ENCODE results near the gene NR1D1. TPM values are rescaled to one million over a fixed set of nuclear protein-coding genes. Genes with fewer than 3 reads are reported as not detected.
A peak's percentile ranks its signal among the peaks of the same experiment; 100 is the strongest.

The NR1D1 gene
- total and polyA plus RNA-seq, 2 of the 13 experiments (the other 11 are each of a cell fraction or from before 2014, with no cell fraction given), result 2.1 to 2.7 TPM

GRCh38 chr17:40113110-40113906 lies 12.9 kb upstream of the NR1D1 start (continued):
- peak; percentile 15; the same call in 1 of the 2 replicates for TF ChIP-seq CHCHD3 (CRISPR knock-in tag; IDR thresholded peaks at IDR 0.05)
- peak; percentile 74; the same call in 1 of the 2 replicates for TF ChIP-seq ISX (CRISPR knock-in tag; conservative IDR thresholded peaks at IDR 0.05)
- no peak for TF ChIP-seq ATF5 (CRISPR knock-in tag; IDR thresholded peaks at IDR 0.05; ENCODE audit: low read depth)
- peak; percentile 96 for TF ChIP-seq ZNF350 (CRISPR knock-in tag; IDR thresholded peaks at IDR 0.05; ENCODE audit: borderline replicate concordance, low read depth)
- peak; percentile 70; the same call in 1 of the 2 replicates for TF ChIP-seq ZNF276 (CRISPR knock-in tag; IDR thresholded peaks at IDR 0.05; ENCODE audit: low read depth)
- TF ChIP-seq ZNF280B (CRISPR knock-in tag; IDR thresholded peaks at IDR 0.05; ENCODE audit: borderline replicate concordance), result no peak; the same call in 1 of the 2 replicates
- TF ChIP-seq FOSL1 (CRISPR knock-in tag; IDR thresholded peaks at IDR 0.05; ENCODE audit: borderline replicate concordance), result no peak; the same call in 1 of the 2 replicates
- TF ChIP-seq ZNF512 (CRISPR knock-in tag; IDR thresholded peaks at IDR 0.05), result no peak
- peak; percentile 88 for TF ChIP-seq ZFP82 (CRISPR knock-in tag; IDR thresholded peaks at IDR 0.05; ENCODE audit: borderline replicate concordance)
- no peak for TF ChIP-seq ATF7 (IDR thresholded peaks at IDR 0.05)
- TF ChIP-seq ATF7 (CRISPR knock-in tag; IDR thresholded peaks at IDR 0.05), result 0 out of 2 replicates have a peak, but pooled peaks have one; percentile 69
- TF ChIP-seq IRX3 (CRISPR knock-in tag; IDR thresholded peaks at IDR 0.05; ENCODE audit: borderline replicate concordance, low read depth), result peak; percentile 62; the same call in 1 of the 2 replicates
- no peak for TF ChIP-seq SETDB1 (CRISPR knock-in tag; IDR thresholded peaks at IDR 0.05; ENCODE audit: borderline replicate concordance)
- no peak for TF ChIP-seq TRIM22 (IDR thresholded peaks at IDR 0.05)
- no peak; the same call in 1 of the 2 replicates for TF ChIP-seq DNMT1 (CRISPR knock-in tag; IDR thresholded peaks at IDR 0.05)
- TF ChIP-seq IRF2 (CRISPR knock-in tag; IDR thresholded peaks at IDR 0.05), result peak; percentile 71
